SK-N-SH (cell line): ENCODE data around the gene KCTD8. TPM values are rescaled to one million over a fixed set of nuclear protein-coding genes. Genes with fewer than 3 reads are reported as not detected.

ENCODE experiments used
- CTCF ChIA-PET: fragments of 300-600, 350-600 bp; formaldehyde crosslinking; extraction: SDS; loops from one replicate; lab custom pipeline; 2021; lab: Yijun Ruan, JAX
- POLR2A ChIA-PET: fragments of 350-600 bp; sonication (Branson Sonifier 250); formaldehyde crosslinking; extraction: SDS; loops from one replicate; lab custom pipeline; 2020; ENCODE audit warnings: antibody characterized with exemption, inconsistent platforms; lab: Yijun Ruan, JAX
- DNase-seq: peaks from one replicate; pipeline ENCODE4 v3.0.0; 2012
- H2AFZ ChIP-seq: fragments of 200-600 bp; sonication (generic); 2 replicates; pipeline ENCODE4 v1.8.1; 2016; ENCODE audit warnings: antibody characterized with exemption, mild to moderate bottlenecking, low read depth
- H3F3A ChIP-seq: fragments of 200-600 bp; sonication (generic); replicated peaks from 2 replicates; pipeline ENCODE3; 2016; ENCODE audit warnings: antibody characterized with exemption, mild to moderate bottlenecking; ENCODE audit not compliant: insufficient read depth
- H3K27ac ChIP-seq, 2 experiments: fragments of 200-500 bp in 1 of 2; fragments of 200-600 bp in 1 of 2; sonication (Bioruptor generic) in 1 of 2; sonication (generic), shearing (Covaris generic) in 1 of 2; 2 replicates each; pipeline versions ENCODE4 v1.5.1 to v1.6.1; 2014 to 2016; ENCODE audit warnings: low read depth in 2 of 2, inconsistent platforms in 1 of 2, low read length in 1 of 2, mild to moderate bottlenecking in 1 of 2, mixed read lengths in 1 of 2
- H3K27me3 ChIP-seq: fragments of 200-600 bp; sonication (generic), shearing (Covaris generic); 2 replicates; pipeline ENCODE4 v1.6.1; 2016; ENCODE audit warnings: mixed run types; ENCODE audit not compliant: insufficient read depth
- H3K36me3 ChIP-seq, 2 experiments: fragments of 200-500 bp in 1 of 2; fragments of 200-600 bp in 1 of 2; sonication (Bioruptor generic) in 1 of 2; sonication (generic) in 1 of 2; replicated peaks in 1 of 2; 2 replicates each; pipeline versions ENCODE3 to v1.5.1; 2014 to 2016; ENCODE audit warnings: low read length in 1 of 2, mild to moderate bottlenecking in 1 of 2; ENCODE audit not compliant: insufficient read depth in 2 of 2, control insufficient read depth in 1 of 2
- H3K4me1 ChIP-seq, 2 experiments: fragments of 200-500 bp in 1 of 2; fragments of 200-600 bp in 1 of 2; sonication (Bioruptor generic) in 1 of 2; sonication (generic), shearing (Covaris generic) in 1 of 2; 2 replicates each; pipeline versions ENCODE4 v1.5.1 to v1.6.1; 2014 to 2016; ENCODE audit warnings: low read depth in 1 of 2, low read length in 1 of 2, mixed run types in 1 of 2; ENCODE audit not compliant: insufficient read depth in 2 of 2, control insufficient read depth in 1 of 2
- H3K4me2 ChIP-seq: fragments of 200-600 bp; sonication (generic), shearing (Covaris generic); 2 replicates; pipeline ENCODE4 v1.6.1; 2017; ENCODE audit warnings: mixed run types
- H3K4me3 ChIP-seq, 2 experiments: fragments of 200-500 bp in 1 of 2; fragments of 200-600 bp in 1 of 2; sonication (Bioruptor generic) in 1 of 2; sonication (generic), shearing (Covaris generic) in 1 of 2; 2 replicates each; pipeline versions ENCODE4 v1.5.1 to v1.8.1; 2014 to 2016; ENCODE audit warnings: low read depth in 2 of 2, inconsistent platforms in 1 of 2, low read length in 1 of 2, mild to moderate bottlenecking in 1 of 2, mixed read lengths in 1 of 2, moderate library complexity in 1 of 2
- H3K79me2 ChIP-seq: fragments of 200-600 bp; sonication (generic); 2 replicates; pipeline ENCODE4 v1.8.1; 2017; ENCODE audit warnings: mild to moderate bottlenecking; ENCODE audit not compliant: insufficient read depth
- H3K9ac ChIP-seq: fragments of 200-600 bp; sonication (generic); 2 replicates; pipeline ENCODE4 v1.6.1; 2017; ENCODE audit warnings: mixed run types
- H3K9me2 ChIP-seq: fragments of 200-600 bp; sonication (generic); 2 replicates; pipeline ENCODE4 v1.6.1; 2017; ENCODE audit warnings: mixed run types
- H3K9me3 ChIP-seq: fragments of 200-600 bp; sonication (generic); 2 replicates; pipeline ENCODE4 v1.6.1; 2017; ENCODE audit warnings: mixed run types, mild to moderate bottlenecking, moderate library complexity
- H4K20me1 ChIP-seq: fragments of 200-600 bp; sonication (generic); 2 replicates; pipeline ENCODE4 v1.6.1; 2017; ENCODE audit warnings: mild to moderate bottlenecking, mixed run types; ENCODE audit not compliant: insufficient read depth
- CHD2 ChIP-seq: fragments of 150-350 bp; IDR thresholded peaks from 2 replicates; pipeline ENCODE4 v1.6.1; 2018; ENCODE audit warnings: low read length; ENCODE audit not compliant: partially characterized antibody
- CTCF ChIP-seq: fragments of 200-600 bp; sonication (generic); IDR thresholded peaks from 2 replicates; pipeline ENCODE4 v1.6.1; 2017; ENCODE audit warnings: antibody characterized with exemption, mild to moderate bottlenecking, moderate library complexity
- EP300 ChIP-seq, 2 experiments: IDR thresholded peaks; 2 replicates each; pipeline versions ENCODE4 v1.4.0 to v1.6.1; 2012; ENCODE audit warnings: borderline replicate concordance in 1 of 2, low read depth in 1 of 2, low read length in 1 of 2
- GABPA ChIP-seq: IDR thresholded peaks from 2 replicates; pipeline ENCODE4 v1.4.0; 2012; ENCODE audit warnings: low read depth, mild to moderate bottlenecking
- JUND ChIP-seq: IDR thresholded peaks from 2 replicates; pipeline ENCODE4 v1.4.0; 2012
- MEF2A ChIP-seq: IDR thresholded peaks from 2 replicates; pipeline ENCODE4 v1.4.0; 2012; ENCODE audit warnings: low read depth, borderline replicate concordance
- NFIC ChIP-seq: IDR thresholded peaks from 2 replicates; pipeline ENCODE4 v1.4.0; 2012; ENCODE audit warnings: borderline replicate concordance
- PBX3 ChIP-seq: IDR thresholded peaks from 2 replicates; pipeline ENCODE4; 2012
- POLR2AphosphoS5 ChIP-seq: IDR thresholded peaks from 2 replicates; pipeline ENCODE4 v1.6.1; 2012; ENCODE audit warnings: low read depth, low read length
- RCOR1 ChIP-seq: fragments of 150-350 bp; IDR thresholded peaks from 2 replicates; pipeline ENCODE4 v1.6.1; 2017; ENCODE audit warnings: antibody characterized with exemption, low read length
- RFX5 ChIP-seq: IDR thresholded peaks from 2 replicates; pipeline ENCODE4 v1.6.1; 2012; ENCODE audit warnings: mild to moderate bottlenecking, improper control_type of control experiment, low read length
- SIN3A ChIP-seq: IDR thresholded peaks from 2 replicates; pipeline ENCODE4 v1.6.1; 2012; ENCODE audit warnings: low read depth, mild to moderate bottlenecking, low read length, moderate library complexity, borderline replicate concordance
- TEAD4 ChIP-seq: IDR thresholded peaks from 2 replicates; pipeline ENCODE4 v1.4.0; 2012; ENCODE audit warnings: mild to moderate bottlenecking, borderline replicate concordance; ENCODE audit not compliant: insufficient read depth
- YY1 ChIP-seq: IDR thresholded peaks from 2 replicates; pipeline ENCODE4 v1.4.0; 2012; ENCODE audit warnings: low read depth, mild to moderate bottlenecking
- WGBS: methylation state at CpG from one replicate; pipeline ENCODE4 v1.1.6; 2017; ENCODE audit warnings: low lambda C conversion rate; 5-methylcytosine and 5-hydroxymethylcytosine counted together
- polyA plus RNA-seq, 3 experiments: library from polyadenylated mRNA; depleted of rRNA; stranded (reverse); fragments of >200 nt; gene quantifications; 2 replicates each; pipeline ENCODE4 v1.2.3, GENCODE V29; 2012
- TF ChIP-seq, protein P1 (sequence below): IDR thresholded peaks from 2 replicates; pipeline ENCODE4 v1.4.0; 2012; ENCODE audit warnings: low read depth, borderline replicate concordance
- TF ChIP-seq, protein P2 (sequence below): fragments of 150-350 bp; IDR thresholded peaks from 2 replicates; pipeline ENCODE4 v1.6.1; 2016; ENCODE audit warnings: mild to moderate bottlenecking, low read depth, low read length
- TF ChIP-seq, protein P3 (sequence below): IDR thresholded peaks from 2 replicates; pipeline ENCODE4 v1.4.0; 2012; ENCODE audit warnings: low read depth

The KCTD8 gene
- polyA plus RNA-seq, 1 of the 3 experiments (the other 2 are of a cell fraction) = not detected

- TF ChIP-seq PBX3 (no peak), SIN3A (no peak), GABPA (no peak), YY1 (no peak), NFIC (no peak)
- TF ChIP-seq, protein P1, sequence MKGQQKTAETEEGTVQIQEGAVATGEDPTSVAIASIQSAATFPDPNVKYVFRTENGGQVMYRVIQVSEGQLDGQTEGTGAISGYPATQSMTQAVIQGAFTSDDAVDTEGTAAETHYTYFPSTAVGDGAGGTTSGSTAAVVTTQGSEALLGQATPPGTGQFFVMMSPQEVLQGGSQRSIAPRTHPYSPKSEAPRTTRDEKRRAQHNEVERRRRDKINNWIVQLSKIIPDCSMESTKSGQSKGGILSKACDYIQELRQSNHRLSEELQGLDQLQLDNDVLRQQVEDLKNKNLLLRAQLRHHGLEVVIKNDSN = no peak
Measured at GRCh38 chr4:44237643-44238042, 211.0 kb downstream of the KCTD8 start (continued).

GRCh38 chr4:44235897-44236296 lies 212.7 kb downstream of the KCTD8 start:
- H3K9me2 ChIP-seq = no peaks in the 10 kb centered on the region
- H3F3A ChIP-seq = no peaks in the 10 kb centered on the region
- CTCF ChIA-PET = no interaction called here
- H4K20me1 ChIP-seq = no peaks in the 10 kb centered on the region
- H3K4me1 ChIP-seq = no peaks in the 10 kb centered on the region
- H3K9me3 ChIP-seq = no peaks in the 10 kb centered on the region
- H3K27ac ChIP-seq = no peak overlapping the region
- no peaks in the 10 kb centered on the region for H3K27me3 ChIP-seq
- H3K4me2 ChIP-seq = no peak overlapping the region
- POLR2A ChIA-PET = no interaction called here
- H3K9ac ChIP-seq = no peak overlapping the region
- 2% methylated on average over 3 of the region's 3 CpGs for WGBS
- H3K79me2 ChIP-seq = no peaks in the 10 kb centered on the region
- no peak overlapping the region for H2AFZ ChIP-seq
- TF ChIP-seq CHD2 = no peak
- TF ChIP-seq, protein P2, sequence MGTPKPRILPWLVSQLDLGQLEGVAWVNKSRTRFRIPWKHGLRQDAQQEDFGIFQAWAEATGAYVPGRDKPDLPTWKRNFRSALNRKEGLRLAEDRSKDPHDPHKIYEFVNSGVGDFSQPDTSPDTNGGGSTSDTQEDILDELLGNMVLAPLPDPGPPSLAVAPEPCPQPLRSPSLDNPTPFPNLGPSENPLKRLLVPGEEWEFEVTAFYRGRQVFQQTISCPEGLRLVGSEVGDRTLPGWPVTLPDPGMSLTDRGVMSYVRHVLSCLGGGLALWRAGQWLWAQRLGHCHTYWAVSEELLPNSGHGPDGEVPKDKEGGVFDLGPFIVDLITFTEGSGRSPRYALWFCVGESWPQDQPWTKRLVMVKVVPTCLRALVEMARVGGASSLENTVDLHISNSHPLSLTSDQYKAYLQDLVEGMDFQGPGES = no peak
- no peak for TF ChIP-seq EP300 (IDR thresholded peaks at IDR 0.05; ENCODE audit: borderline replicate concordance in 1 of 2, low read depth in 1 of 2, low read length in 1 of 2)
- TF ChIP-seq CTCF = no peak
- TF ChIP-seq SIN3A = no peak
- TF ChIP-seq MEF2A = no peak
- TF ChIP-seq RCOR1 = no peak
- TF ChIP-seq RFX5 = no peak
- TF ChIP-seq, protein P3, sequence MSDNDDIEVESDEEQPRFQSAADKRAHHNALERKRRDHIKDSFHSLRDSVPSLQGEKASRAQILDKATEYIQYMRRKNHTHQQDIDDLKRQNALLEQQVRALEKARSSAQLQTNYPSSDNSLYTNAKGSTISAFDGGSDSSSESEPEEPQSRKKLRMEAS = no peak
- no peak for TF ChIP-seq POLR2AphosphoS5
- TF ChIP-seq JUND = no peak
- no peak for TF ChIP-seq TEAD4
- TF ChIP-seq YY1 = no peak
- TF ChIP-seq NFIC = no peak
- no peak for DNase-seq
- H3K36me3 ChIP-seq = no peaks in the 10 kb centered on the region
- H3K4me3 ChIP-seq = no peak overlapping the region
